CD4-positive, alpha-beta T cell treated with Interleukin-10 for 1 hour (primary cell): ENCODE data around the gene KLHDC2.
"Not testable (repeated sequence)": the region's sequence is repeated elsewhere in the genome, so short reads cannot be mapped to it uniquely, and the experiment has no call there.

Source experiments
- DNase-seq: peaks from one replicate; pipeline ENCODE4 v3.0.0-alpha.2; 2020

KLHDC2 gene

DNA sequence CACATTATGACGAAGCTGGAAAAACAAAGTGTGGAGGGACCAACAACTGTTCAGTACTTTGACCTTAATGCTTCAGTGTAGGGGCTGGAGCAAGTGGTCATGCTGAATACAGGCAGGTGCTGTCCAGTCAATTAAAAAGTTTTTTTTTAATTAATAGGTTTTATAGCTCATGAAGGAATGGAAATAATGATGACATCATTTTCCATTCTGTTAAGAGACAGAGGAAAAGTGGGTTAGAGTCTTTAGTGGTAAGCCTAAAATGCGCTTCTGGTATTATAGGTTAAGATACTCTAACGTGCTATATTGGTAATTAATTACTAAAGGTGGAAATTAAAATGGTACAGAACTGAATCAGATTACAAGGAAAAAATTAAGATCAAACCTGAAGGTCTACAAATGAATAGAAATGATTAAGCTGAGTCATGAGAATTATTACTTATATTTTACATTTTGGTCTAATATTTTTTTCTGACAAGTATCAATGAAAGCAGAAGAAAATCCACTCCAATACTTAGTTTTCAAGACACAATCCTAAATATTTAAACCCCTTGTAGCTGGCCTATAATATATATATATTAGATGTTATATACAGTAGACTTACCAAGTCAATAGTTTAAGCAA lies 15.6 kb downstream of the KLHDC2 start:
- DNase-seq = no peak

DNA sequence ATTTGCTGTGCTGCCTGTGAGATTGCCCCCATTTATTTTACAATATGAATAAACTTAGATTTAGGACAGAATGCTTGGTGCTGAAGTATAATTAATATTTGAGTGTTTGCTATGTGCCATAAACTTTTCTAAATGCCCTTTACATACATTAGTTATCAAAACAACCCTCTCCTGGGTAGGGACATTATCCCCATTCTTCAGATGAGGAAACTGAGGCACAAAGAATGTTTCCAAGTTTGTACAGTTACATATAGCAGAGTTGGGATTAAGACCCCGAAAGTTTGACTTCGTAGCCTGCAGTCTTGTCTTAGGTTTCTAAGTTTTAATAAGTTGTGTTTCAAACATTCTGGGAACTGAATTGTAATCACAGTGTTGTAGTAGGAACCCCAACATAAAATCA lies 18.4 kb downstream of the KLHDC2 start:
- DNase-seq = no peak

DNA sequence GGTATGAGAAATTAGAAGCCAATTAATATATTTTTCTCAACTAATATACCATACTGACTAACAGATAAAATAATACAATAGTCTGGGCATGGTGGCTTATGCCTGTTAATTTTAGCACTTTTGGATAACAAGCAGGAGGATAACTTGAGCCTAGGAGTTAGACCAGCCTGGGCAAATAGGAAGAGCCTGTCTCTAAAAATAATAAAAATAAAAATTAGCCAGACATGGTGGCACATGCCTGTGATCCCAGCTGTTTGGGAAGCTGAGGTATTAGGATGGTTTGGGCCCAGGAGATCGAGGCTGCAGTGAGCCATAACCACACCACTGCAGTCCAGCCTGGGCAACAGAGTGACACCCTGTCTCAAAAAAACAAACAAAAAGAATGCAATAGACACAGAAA lies 24.7 kb downstream of the KLHDC2 start:
- DNase-seq = no peak

DNA sequence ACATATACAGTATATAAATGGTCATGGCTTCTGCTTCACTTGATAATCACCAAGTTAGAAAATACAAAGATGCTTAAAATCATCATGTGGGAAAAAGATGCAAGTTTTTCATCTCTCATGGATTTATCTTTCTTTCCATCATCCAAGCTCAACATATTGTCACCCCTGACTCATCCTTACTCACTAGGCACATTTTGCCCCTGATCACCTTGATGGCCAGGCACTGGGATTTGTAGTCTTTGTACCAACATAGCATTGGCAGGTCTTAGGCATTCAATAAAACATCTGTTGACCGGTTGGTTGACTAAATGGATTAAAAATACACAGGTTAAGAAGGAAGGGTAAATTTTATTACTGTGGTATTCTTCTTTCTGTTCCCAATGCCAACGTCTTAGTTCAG lies 28.1 kb downstream of the KLHDC2 start:
- DNase-seq = no peak

DNA sequence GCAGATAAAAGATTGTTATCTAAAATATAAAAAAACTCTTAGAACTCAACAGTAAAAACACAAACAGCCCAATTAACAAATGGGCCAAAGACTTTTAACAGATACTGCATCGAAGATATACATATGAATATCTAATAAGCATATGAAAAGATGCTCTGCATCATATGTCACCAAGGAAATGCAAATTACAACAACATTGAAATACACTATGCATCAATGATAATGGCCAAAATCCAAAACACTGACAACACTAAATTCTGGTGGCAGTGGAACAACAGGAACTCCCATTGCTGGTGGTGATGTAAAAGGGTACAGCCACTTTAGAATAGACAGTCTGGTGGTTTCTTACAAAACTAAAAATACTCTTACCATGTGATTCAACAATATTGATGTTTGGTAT lies 40.8 kb downstream of the KLHDC2 start:
- no peak for DNase-seq

DNA sequence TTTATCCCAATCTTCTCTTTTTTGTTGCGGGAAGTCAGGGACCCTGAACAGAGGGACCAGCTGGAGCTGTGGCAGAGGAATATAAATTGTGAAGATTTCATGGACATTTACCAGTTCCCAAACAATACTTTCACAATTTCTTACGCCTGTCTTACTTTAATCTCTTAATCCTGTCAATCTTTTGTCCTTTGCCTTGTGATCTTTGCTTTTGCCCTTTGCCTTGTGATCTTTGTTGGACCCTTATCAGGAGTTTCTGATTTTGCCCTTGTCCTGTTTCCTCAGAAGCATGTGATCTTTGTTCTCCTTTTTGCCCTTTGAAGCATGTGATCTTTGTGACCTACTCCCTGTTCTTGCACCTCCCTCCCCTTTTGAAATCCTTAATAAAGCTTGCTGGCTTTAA lies 48.2 kb downstream of the KLHDC2 start:
- not testable (repeated sequence) for DNase-seq

DNA sequence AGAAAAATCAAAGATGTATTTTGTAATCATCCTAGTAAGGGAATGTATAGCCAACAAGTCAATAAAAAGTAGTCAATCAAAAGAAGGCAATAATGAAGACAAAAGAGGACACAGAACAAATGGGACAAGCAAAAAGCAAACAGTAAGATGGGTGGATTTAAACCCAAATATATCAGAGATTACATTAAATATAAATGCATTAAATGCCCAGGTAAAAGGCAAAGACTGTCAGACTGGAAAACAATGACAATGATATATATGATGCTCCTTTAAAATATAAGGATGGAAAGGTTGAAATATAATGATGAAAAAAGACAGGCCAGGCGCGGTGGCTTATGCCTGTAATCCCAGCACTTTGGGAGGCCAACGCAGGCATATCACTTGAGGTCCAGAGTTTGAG lies 48.9 kb downstream of the KLHDC2 start:
- DNase-seq = no peak

DNA sequence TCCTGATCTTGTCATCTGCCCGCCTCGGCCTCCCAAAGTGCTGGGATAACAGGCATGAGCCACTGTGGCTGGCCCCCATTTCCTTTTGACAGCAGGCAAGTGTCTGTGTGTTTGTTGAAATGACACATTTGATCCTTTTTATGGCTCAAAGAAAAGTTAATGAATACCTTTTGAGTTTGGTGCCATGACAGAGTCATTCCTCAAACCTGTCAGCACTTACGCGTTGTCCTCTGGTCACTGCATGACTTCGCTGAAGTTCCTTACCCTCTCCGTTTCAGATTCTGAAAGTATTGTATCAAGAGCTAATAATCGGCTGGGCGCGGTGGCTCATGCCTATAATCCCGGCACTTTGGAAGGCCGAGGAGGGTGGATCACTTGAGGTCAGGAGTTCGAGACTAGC lies 52.2 kb downstream of the KLHDC2 start:
- DNase-seq = no peak

DNA sequence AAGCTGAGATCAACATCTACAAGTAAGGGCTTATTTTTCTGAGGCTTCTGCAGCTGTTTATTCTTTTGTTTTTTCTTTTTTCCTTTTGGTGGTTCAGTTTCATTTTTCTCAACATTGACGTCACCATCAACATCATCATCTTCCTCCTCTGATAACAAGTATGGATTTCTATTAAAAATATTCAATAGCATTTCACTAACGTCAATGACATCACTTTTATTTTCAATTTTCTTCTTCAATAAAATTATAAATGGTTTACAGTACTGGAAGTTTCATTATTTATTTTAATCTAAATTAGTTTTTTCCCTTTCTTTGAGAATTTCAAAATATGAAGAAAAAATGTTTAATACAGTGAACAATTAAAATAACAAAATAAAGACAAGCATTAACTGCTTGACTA lies 60.7 kb downstream of the KLHDC2 start:
- DNase-seq = no peak
